HG02678 (cell line): ENCODE data around the gene PABPC1L.

Experiments
- ATAC-seq: cut with Tn5 transposase; IDR thresholded peaks from one replicate; pipeline ENCODE4 v1.9.1; 2021; ENCODE audit warnings: mild to moderate bottlenecking, moderate library complexity; ENCODE audit not compliant: unreplicated experiment

Gene PABPC1L

GRCh38 chr20:44900231-44900854 is 9.5 kb upstream of the PABPC1L start:
- no peak for ATAC-seq

- no peak for ATAC-seq
These were observed 7.9 kb upstream of the PABPC1L start for GRCh38 chr20:44901974-44902373.

GRCh38 chr20:44904377-44904776 is 5.5 kb upstream of the PABPC1L start:
- ATAC-seq = no peak

GRCh38 chr20:44908987-44909871 is 631 bp upstream of the PABPC1L start:
- no peak for ATAC-seq

- no peak for ATAC-seq
These were observed 916 bp downstream of the PABPC1L start for GRCh38 chr20:44910690-44911262.

- ATAC-seq = no peak
These were observed 1.5 kb downstream of the PABPC1L start for GRCh38 chr20:44911264-44911921.

- ATAC-seq = no peak
These were observed 2.3 kb downstream of the PABPC1L start for GRCh38 chr20:44912189-44912588.

GRCh38 chr20:44914924-44915323 is 5.1 kb downstream of the PABPC1L start:
- no peak for ATAC-seq

GRCh38 chr20:44916586-44916985 is 6.7 kb downstream of the PABPC1L start:
- no peak for ATAC-seq

- no peak for ATAC-seq
These were observed 7.5 kb downstream of the PABPC1L start for GRCh38 chr20:44917399-44917798.

- no peak for ATAC-seq
These were observed 8.5 kb downstream of the PABPC1L start for GRCh38 chr20:44918342-44918741.

- ATAC-seq = no peak
These were observed 8.9 kb downstream of the PABPC1L start for GRCh38 chr20:44918761-44919160.

GRCh38 chr20:44921447-44921846 is 11.6 kb downstream of the PABPC1L start:
- ATAC-seq = no peak

GRCh38 chr20:44924541-44924940 is 14.7 kb downstream of the PABPC1L start:
- no peak for ATAC-seq

GRCh38 chr20:44928595-44928994 is 18.7 kb downstream of the PABPC1L start:
- ATAC-seq = no peak

- no peak for ATAC-seq
These were observed 20.8 kb downstream of the PABPC1L start for GRCh38 chr20:44930517-44931168.

- no peak for ATAC-seq
These were observed 22.1 kb downstream of the PABPC1L start for GRCh38 chr20:44931911-44932310.

- no peak for ATAC-seq
These were observed 23.1 kb downstream of the PABPC1L start for GRCh38 chr20:44932916-44933315.

GRCh38 chr20:44936510-44936909 is 26.6 kb downstream of the PABPC1L start:
- ATAC-seq = no peak

- ATAC-seq = no peak
These were observed 28.8 kb downstream of the PABPC1L start for GRCh38 chr20:44938637-44939036.

GRCh38 chr20:44941120-44941691 is 31.3 kb downstream of the PABPC1L start:
- no peak for ATAC-seq
